Measurements from ENCODE around the gene IL22. TPM values are rescaled to one million over a fixed set of nuclear protein-coding genes. Genes with fewer than 3 reads are reported as not detected.

IL22 gene
- polyA plus RNA-seq, 1 experiment: not detected

DNA sequence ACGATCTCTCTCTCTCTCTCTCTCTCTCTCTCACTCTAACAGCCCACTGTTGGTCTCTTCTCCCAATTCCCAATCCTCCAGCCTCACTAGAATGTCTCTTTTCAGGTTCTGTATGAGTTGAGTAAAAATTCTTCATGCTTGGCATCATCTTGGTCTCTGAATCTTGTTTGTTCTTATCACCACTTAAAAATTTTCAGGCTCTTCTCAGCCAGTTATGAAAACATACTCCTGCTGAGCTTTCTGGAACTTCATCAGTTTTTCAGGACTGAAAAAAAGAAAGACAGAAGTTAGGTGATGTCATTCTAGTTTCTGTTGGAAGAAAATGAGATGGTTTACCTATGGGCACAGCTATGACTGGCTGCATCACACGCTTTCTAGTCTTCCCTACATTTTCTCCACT lies 11.5 kb upstream of the IL22 start:
- ChIA-PET CTCF (interaction anchor here (1.0 to 1.2 kb wide), 2 partner anchors 13 to 42 kb away, joined by 3 read pairs; no protein-coding TSS in a partner anchor), POLR2A (interaction anchor here (0.5 kb wide), 1 partner anchor 214 kb away, joined by 3 read pairs; no protein-coding TSS in a partner anchor)
- Histone ChIP-seq H3K4me3 (ENCODE audit: low read depth, low read length) (no peak overlapping the region), H3K36me3 (ENCODE audit: control insufficient read depth, insufficient read depth, low read length) (no peaks in the 10 kb centered on the region), H3K27me3 (ENCODE audit: control insufficient read depth, insufficient read depth, low read length) (no peaks in the 10 kb centered on the region)
- DNase-seq (ENCODE audit: low read depth): no peak
- TF ChIP-seq CTCF (IDR thresholded peaks at IDR 0.05; ENCODE audit: insufficient read depth, low read depth, low read length): no peak

DNA sequence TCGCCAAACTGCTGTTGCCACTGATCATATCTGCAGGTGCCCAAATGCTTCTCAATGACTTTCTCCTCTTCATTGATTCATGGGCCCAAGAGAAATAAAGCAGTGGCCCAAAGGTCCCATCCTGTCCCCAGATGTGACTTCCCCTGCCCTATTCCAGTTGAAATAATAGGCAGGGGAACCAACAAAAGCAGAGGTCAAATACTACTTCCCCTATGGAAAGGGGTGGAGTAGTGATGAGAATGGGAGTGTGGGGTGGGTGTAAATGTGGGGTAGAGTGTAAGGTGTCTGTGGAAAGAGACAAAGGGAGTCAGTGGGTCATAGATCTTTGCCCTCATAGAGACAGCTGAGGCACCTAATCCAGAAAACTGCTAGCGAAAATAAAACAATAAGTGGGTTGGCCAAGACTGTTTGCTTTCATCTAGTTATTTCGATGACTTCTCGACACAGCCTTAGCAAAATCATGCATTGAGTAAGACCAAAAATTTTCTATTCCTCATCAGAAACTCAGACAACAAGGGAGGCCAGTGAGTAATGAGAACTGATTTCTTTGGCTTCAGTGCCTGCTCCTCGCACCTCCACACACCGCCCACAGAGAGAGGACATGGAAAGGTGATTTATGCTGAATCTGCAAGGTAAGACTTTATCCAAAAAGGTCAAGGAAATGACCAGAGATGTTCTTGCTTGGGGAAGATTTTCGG lies 10.9 kb upstream of the IL22 start:
- Histone ChIP-seq H3K27me3 (ENCODE audit: control insufficient read depth, insufficient read depth, low read length) (no peaks in the 10 kb centered on the region), H3K36me3 (ENCODE audit: control insufficient read depth, insufficient read depth, low read length) (no peaks in the 10 kb centered on the region), H3K4me3 (ENCODE audit: low read depth, low read length) (no peak overlapping the region)
- no peak for TF ChIP-seq CTCF (IDR thresholded peaks at IDR 0.05; ENCODE audit: insufficient read depth, low read depth, low read length)
- CTCF ChIA-PET: interaction anchor here (1.0 kb wide), 1 partner anchor 13 kb away, joined by 3 read pairs; no protein-coding TSS in a partner anchor
- POLR2A ChIA-PET: interaction anchor here (0.5 kb wide), 1 partner anchor 215 kb away, joined by 3 read pairs; no protein-coding TSS in a partner anchor
- DNase-seq (ENCODE audit: low read depth): no peak

DNA sequence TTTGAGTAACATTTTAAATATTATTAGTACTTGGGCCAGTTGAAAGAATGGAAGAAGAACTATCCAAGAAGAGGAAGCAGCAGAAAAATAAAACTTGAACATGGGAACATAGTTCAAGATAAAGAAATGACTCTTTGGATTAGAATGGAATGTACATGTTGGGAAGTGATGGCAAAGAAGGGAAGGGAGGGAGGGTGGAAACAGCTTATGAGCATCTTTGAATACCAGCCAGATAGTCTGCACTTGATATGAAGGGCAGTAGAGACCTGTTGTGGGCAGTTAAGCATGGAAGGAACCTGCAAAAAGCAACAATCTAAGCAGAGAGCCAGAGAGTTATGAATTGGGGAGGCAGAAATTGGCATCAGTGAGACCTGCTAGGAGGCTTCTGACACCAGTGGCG lies 10.0 kb upstream of the IL22 start:
- DNase-seq (ENCODE audit: low read depth): no peak
- H3K4me3 ChIP-seq (ENCODE audit: low read depth, low read length): no peak overlapping the region
- ChIA-PET CTCF (no interaction called here), POLR2A (no interaction called here)
- TF ChIP-seq CTCF (IDR thresholded peaks at IDR 0.05; ENCODE audit: insufficient read depth, low read depth, low read length): no peak
- H3K36me3 ChIP-seq (ENCODE audit: control insufficient read depth, insufficient read depth, low read length): no peaks in the 10 kb centered on the region
- no peaks in the 10 kb centered on the region for H3K27me3 ChIP-seq (ENCODE audit: control insufficient read depth, insufficient read depth, low read length)

DNA sequence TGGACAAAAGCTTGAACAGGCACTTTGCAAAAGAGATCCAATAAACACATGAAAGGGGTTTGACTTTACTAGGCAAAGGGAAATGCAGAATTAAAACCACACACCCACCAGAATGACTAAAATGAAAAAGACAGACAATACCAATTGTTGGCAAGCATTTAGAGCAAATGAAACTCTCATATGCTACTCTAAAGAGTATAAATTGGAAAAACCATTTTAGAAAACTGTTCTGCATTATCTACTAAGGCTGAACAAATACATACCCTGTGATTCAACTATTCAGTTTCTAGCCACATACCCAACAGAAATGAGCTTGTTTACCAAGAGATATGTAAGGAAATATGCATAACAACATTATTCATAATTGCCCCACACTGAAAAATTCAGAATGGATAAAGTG lies 8.5 kb upstream of the IL22 start:
- Histone ChIP-seq H3K36me3 (ENCODE audit: control insufficient read depth, insufficient read depth, low read length) (no peaks in the 10 kb centered on the region), H3K4me3 (ENCODE audit: low read depth, low read length) (no peak overlapping the region), H3K27me3 (ENCODE audit: control insufficient read depth, insufficient read depth, low read length) (no peaks in the 10 kb centered on the region)
- no peak for TF ChIP-seq CTCF (IDR thresholded peaks at IDR 0.05; ENCODE audit: insufficient read depth, low read depth, low read length)
- ChIA-PET CTCF (interaction anchor here (0.6 to 1.0 kb wide), 2 partner anchors 16 to 54 kb away, joined by 3 read pairs; no protein-coding TSS in a partner anchor), POLR2A (no interaction called here)
- no peak for DNase-seq (ENCODE audit: low read depth)

DNA sequence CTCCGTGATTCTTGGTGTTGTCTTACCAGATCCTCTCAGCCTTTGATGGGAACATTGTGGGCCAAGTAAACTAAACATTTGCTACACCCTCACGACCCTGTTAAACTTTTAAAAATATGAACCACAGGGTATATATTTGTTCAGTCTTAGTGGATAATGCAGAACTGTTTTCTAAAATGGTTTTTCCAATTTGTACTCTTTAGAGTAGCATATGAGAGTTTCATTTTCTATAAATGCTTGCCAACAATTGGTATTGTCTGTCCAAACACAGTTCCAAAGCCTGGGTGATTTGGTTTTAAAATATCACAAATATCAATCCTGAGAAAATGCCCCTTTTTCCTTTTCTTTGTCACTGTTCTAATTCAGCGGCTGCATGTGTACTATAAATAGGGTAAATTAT lies 6.7 kb upstream of the IL22 start:
- ChIA-PET POLR2A (no interaction called here), CTCF (no interaction called here)
- Histone ChIP-seq H3K4me3 (ENCODE audit: low read depth, low read length) (no peak overlapping the region), H3K36me3 (ENCODE audit: control insufficient read depth, insufficient read depth, low read length) (no peaks in the 10 kb centered on the region), H3K27me3 (ENCODE audit: control insufficient read depth, insufficient read depth, low read length) (no peaks in the 10 kb centered on the region)
- no peak for DNase-seq (ENCODE audit: low read depth)
- TF ChIP-seq CTCF (IDR thresholded peaks at IDR 0.05; ENCODE audit: insufficient read depth, low read depth, low read length): no peak

Data from BJ (cell line).